AG04450 (cell line): ENCODE measurements around the gene PPP1R17. TPM values are rescaled to one million over a fixed set of nuclear protein-coding genes. Genes with fewer than 3 reads are reported as not detected.

Experiments used
- CTCF ChIA-PET: fragments of 300-600, 350-600 bp; formaldehyde crosslinking; extraction: SDS; loops from one replicate; lab custom pipeline; 2022; ENCODE audit warnings: antibody characterized with exemption, inconsistent platforms; lab: Charles Lee
- POLR2A ChIA-PET: fragments of 350-600 bp; formaldehyde crosslinking; extraction: SDS; loops from one replicate; lab custom pipeline; 2021; ENCODE audit warnings: antibody characterized with exemption, inconsistent platforms; lab: Yijun Ruan, JAX
- DNase-seq: peaks from one replicate; pipeline ENCODE4 v3.0.0-alpha.2; 2011; ENCODE audit warnings: low read depth, low spot score
- H3K27ac ChIP-seq: one replicate; pipeline ENCODE4 v1.5.1; 2012; ENCODE audit warnings: low read depth, low read length, control low read depth
- H3K27me3 ChIP-seq: one replicate; pipeline ENCODE4 v1.6.0; 2012; ENCODE audit warnings: low read length; ENCODE audit not compliant: control insufficient read depth, insufficient read depth
- H3K4me3 ChIP-seq: 2 replicates; pipeline ENCODE4 v1.5.1; 2011; ENCODE audit warnings: mild to moderate bottlenecking, low read depth, low read length, control low read depth
- H3K9me3 ChIP-seq: 2 replicates; pipeline ENCODE4 v1.5.1; 2012; ENCODE audit warnings: low read length; ENCODE audit not compliant: control insufficient read depth, insufficient read depth
- CTCF ChIP-seq: IDR thresholded peaks from 2 replicates; pipeline ENCODE4 v1.5.1; 2011; ENCODE audit warnings: low read depth, low read length, control low read depth, inconsistent platforms
- polyA plus RNA-seq: library from polyadenylated mRNA; depleted of rRNA; stranded (reverse); fragments of >200 nt; gene quantifications from 2 replicates; pipeline ENCODE4 v1.2.3, GENCODE V29; 2011

PPP1R17 gene
- polyA plus RNA-seq, 1 experiment, result not detected

- POLR2A ChIA-PET, result no interaction called here
- H3K27ac ChIP-seq, result no peak overlapping the region
- CTCF ChIA-PET, result no interaction called here
- H3K27me3 ChIP-seq, result no peaks in the 10 kb centered on the region
- H3K9me3 ChIP-seq, result peaks cover 4% of the 10 kb centered on the region; the same call in 1 of the 2 replicates
- TF ChIP-seq CTCF, result no peak
- no peak for DNase-seq
- H3K4me3 ChIP-seq, result no peak overlapping the region
These were observed 1.4 kb downstream of the PPP1R17 start for GRCh38 chr7:31688372-31688771.

- Histone ChIP-seq H3K9me3 (peaks cover 4% of the 10 kb centered on the region; the same call in 1 of the 2 replicates), H3K27me3 (no peaks in the 10 kb centered on the region), H3K4me3 (no peak overlapping the region), H3K27ac (no peak overlapping the region)
- ChIA-PET CTCF (no interaction called here), POLR2A (no interaction called here)
- no peak for DNase-seq
- TF ChIP-seq CTCF, result no peak
These were observed 2.0 kb downstream of the PPP1R17 start for GRCh38 chr7:31688996-31689395.

GRCh38 chr7:31690935-31691334 lies 3.9 kb downstream of the PPP1R17 start:
- Histone ChIP-seq H3K27ac (no peak overlapping the region), H3K9me3 (peaks cover 4% of the 10 kb centered on the region), H3K4me3 (no peak overlapping the region), H3K27me3 (no peaks in the 10 kb centered on the region)
- no peak for TF ChIP-seq CTCF
- ChIA-PET CTCF (no interaction called here), POLR2A (no interaction called here)
- no peak for DNase-seq

- H3K9me3 ChIP-seq, result peaks cover 5% of the 10 kb centered on the region
- H3K27ac ChIP-seq, result no peak overlapping the region
- no peak for TF ChIP-seq CTCF
- no peaks in the 10 kb centered on the region for H3K27me3 ChIP-seq
- CTCF ChIA-PET, result no interaction called here
- POLR2A ChIA-PET, result no interaction called here
- no peak overlapping the region for H3K4me3 ChIP-seq
- no peak for DNase-seq
These were observed 5.4 kb downstream of the PPP1R17 start for GRCh38 chr7:31692451-31692850.

GRCh38 chr7:31692871-31693270 lies 5.9 kb downstream of the PPP1R17 start:
- no peak for DNase-seq
- H3K4me3 ChIP-seq, result no peak overlapping the region
- ChIA-PET POLR2A (no interaction called here), CTCF (no interaction called here)
- no peak for TF ChIP-seq CTCF
- H3K27me3 ChIP-seq, result no peaks in the 10 kb centered on the region
- H3K9me3 ChIP-seq, result peaks cover 5% of the 10 kb centered on the region
- H3K27ac ChIP-seq, result no peak overlapping the region
